ENCODE data around the gene TTLL11.

- TF ChIP-seq CTCF (IDR thresholded peaks at IDR 0.05 in 4 of 5, conservative IDR thresholded peaks at IDR 0.05 in 1 of 5) (no peak), POLR2A (IDR thresholded peaks at IDR 0.05) (no peak)
These were observed 182.5 kb downstream of the TTLL11 start for GRCh38 chr9:121910491-121911040.
